Upper lobe of right lung (tissue), 1 donor: ENCODE results near the gene PTGDR2. TPM values are rescaled to one million over a fixed set of nuclear protein-coding genes. Genes with fewer than 3 reads are reported as not detected.

Source experiments
- ATAC-seq: fragments of 200-7000 bp; cut with Tn5 transposase; one replicate; pipeline ENCODE4 v1.9.1; 2020; ENCODE audit warnings: mild to moderate bottlenecking, moderate library complexity
- DNase-seq: peaks from one replicate; pipeline ENCODE4 v3.0.0-alpha.2; 2020
- H3K27ac ChIP-seq: fragments of 200-600 bp; one replicate; pipeline ENCODE4 v1.8.0; 2022
- H3K27me3 ChIP-seq: fragments of 200-600 bp; one replicate; pipeline ENCODE4 v1.8.0; 2022; ENCODE audit warnings: mild to moderate bottlenecking
- H3K36me3 ChIP-seq: fragments of 200-600 bp; one replicate; pipeline ENCODE4 v1.8.0; 2022
- H3K4me1 ChIP-seq: fragments of 200-600 bp; one replicate; pipeline ENCODE4 v1.8.0; 2022
- H3K4me3 ChIP-seq: fragments of 200-600 bp; one replicate; pipeline ENCODE4 v1.8.0; 2022; ENCODE audit warnings: mild to moderate bottlenecking
- H3K9me3 ChIP-seq: fragments of 200-600 bp; one replicate; pipeline ENCODE4 v1.8.0; 2022
- CTCF ChIP-seq: fragments of 200-600 bp; IDR thresholded peaks from one replicate; pipeline ENCODE4 v1.8.0; 2022; ENCODE audit warnings: antibody characterized with exemption
- intact Hi-C: fragments of 100-400 bp; cut with DNase I; formaldehyde crosslinking; loops from one replicate; pipeline ENCODE4 v1.11.0; 2022
- total RNA-seq: library from RNA; stranded (reverse); fragmentation: NEBNext Ultra II Directional; extraction: Animal tissue kit (Norgen Biotek cat#: 25700); gene quantifications from one replicate; pipeline ENCODE4 v1.2.1, GENCODE V29; 2021
- donor health status: DM: no; HTN: yes; CAD: no; lungs with severe emphysema.

Gene PTGDR2
- total RNA-seq, 1 donor from 2014 or later: 1.8 TPM

- Histone ChIP-seq H3K4me1 (peaks cover 6% of the 10 kb centered on the region), H3K27me3 (no peaks in the 10 kb centered on the region), H3K9me3 (no peaks in the 10 kb centered on the region), H3K4me3 (no peak overlapping the region), H3K27ac (no peak overlapping the region), H3K36me3 (peaks cover 29% of the 10 kb centered on the region)
- ATAC-seq (no peak), DNase-seq (no peak)
- intact Hi-C loops: no loop called here
- no peak for TF ChIP-seq CTCF
Measured at GRCh38 chr11:60889869-60890311, 34.1 kb upstream of the PTGDR2 start.

- Histone ChIP-seq H3K27me3 (no peaks in the 10 kb centered on the region), H3K27ac (no peak overlapping the region), H3K4me1 (peaks cover 6% of the 10 kb centered on the region), H3K36me3 (peaks cover 6% of the 10 kb centered on the region), H3K4me3 (no peak overlapping the region), H3K9me3 (no peaks in the 10 kb centered on the region)
- DNase-seq (no peak), ATAC-seq (peak; percentile 88)
- intact Hi-C loops: no loop called here
- peak; percentile 44 for TF ChIP-seq CTCF
Measured at GRCh38 chr11:60887556-60887955, 31.8 kb upstream of the PTGDR2 start.

- ATAC-seq: no peak
Measured at GRCh38 chr11:60880643-60881282, 25.0 kb upstream of the PTGDR2 start.

GRCh38 chr11:60879971-60880588, 24.3 kb upstream of the PTGDR2 start:
- intact Hi-C loops: no loop called here
- no peak for ATAC-seq
- H3K4me1 ChIP-seq: no peaks in the 10 kb centered on the region
- no peak for TF ChIP-seq CTCF
- H3K9me3 ChIP-seq: no peaks in the 10 kb centered on the region
- H3K4me3 ChIP-seq: no peak overlapping the region
- H3K36me3 ChIP-seq: no peaks in the 10 kb centered on the region
- no peak for DNase-seq
- no peaks in the 10 kb centered on the region for H3K27me3 ChIP-seq
- no peak overlapping the region for H3K27ac ChIP-seq

More at GRCh38 chr11:60880643-60881282, 25.0 kb upstream of the PTGDR2 start:
- no peak overlapping the region for H3K4me3 ChIP-seq
- H3K4me1 ChIP-seq: no peaks in the 10 kb centered on the region
- no peak overlapping the region for H3K27ac ChIP-seq
- intact Hi-C loops: no loop called here
- H3K9me3 ChIP-seq: no peaks in the 10 kb centered on the region
- DNase-seq: no peak
- no peaks in the 10 kb centered on the region for H3K27me3 ChIP-seq
- no peaks in the 10 kb centered on the region for H3K36me3 ChIP-seq
- TF ChIP-seq CTCF: no peak

- no peaks in the 10 kb centered on the region for H3K9me3 ChIP-seq
- H3K4me1 ChIP-seq: no peaks in the 10 kb centered on the region
- DNase-seq: no peak
- H3K27me3 ChIP-seq: no peaks in the 10 kb centered on the region
- intact Hi-C loops: no loop called here
- no peaks in the 10 kb centered on the region for H3K36me3 ChIP-seq
- H3K4me3 ChIP-seq: no peak overlapping the region
- no peak for ATAC-seq
- no peak overlapping the region for H3K27ac ChIP-seq
- TF ChIP-seq CTCF: no peak
Measured at GRCh38 chr11:60879104-60879503, 23.4 kb upstream of the PTGDR2 start.
